Measurements from ENCODE around the gene GAD2.

DNA sequence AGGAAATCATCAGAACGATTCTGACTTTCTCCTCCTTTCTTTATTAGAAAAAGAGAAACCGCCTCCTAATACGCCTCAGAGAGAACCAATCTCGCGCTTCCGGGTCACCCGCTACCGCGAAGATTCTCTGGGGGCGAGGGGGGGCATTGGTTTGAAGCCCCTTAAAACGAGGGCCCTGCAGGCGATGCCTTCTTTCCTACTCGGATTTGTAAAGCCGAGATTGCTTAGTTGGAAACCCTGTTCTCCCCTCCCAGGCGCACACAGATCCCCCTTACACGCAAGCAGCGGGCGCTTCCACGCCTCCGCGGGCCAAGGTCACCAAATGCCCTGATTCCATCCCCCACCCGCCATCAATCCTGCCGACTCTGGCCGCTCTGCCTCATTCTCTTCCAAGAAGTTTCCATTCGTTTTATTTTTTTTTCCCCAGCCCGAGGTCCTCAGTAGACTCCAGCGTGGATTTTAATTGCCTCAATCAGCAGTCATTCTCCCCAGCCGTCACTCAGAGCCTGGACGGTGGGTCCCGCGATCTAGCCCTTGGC, 1.1 kb upstream of the GAD2 start:
- TF ChIP-seq CTCF (IDR thresholded peaks at IDR 0.05 in 2 of 3, conservative IDR thresholded peaks at IDR 0.05 in 1 of 3; ENCODE audit: insufficient read depth in 2 of 3, low read depth in 1 of 3, low read length in 3 of 3) = no peak
- no peak for TF ChIP-seq EGR1 (conservative IDR thresholded peaks at IDR 0.05)
- TF ChIP-seq ATF7 (IDR thresholded peaks at IDR 0.05) = no peak

Measured in K562 (cell line).